SK-N-SH treated with all-trans-retinoic acid at 6 μM for 48 hours (cell line): Measurements from ENCODE around the gene PSMA3.

Experiments used
- ISL1 ChIP-seq: fragments of 250-450 bp; sonication (Bioruptor Pico); IDR thresholded peaks from 2 replicates; pipeline ENCODE4 v2.1.2; 2022; ENCODE audit warnings: mild to moderate bottlenecking, moderate library complexity
- OSR1 ChIP-seq: fragments of 250-450 bp; sonication (Bioruptor Pico); IDR thresholded peaks from 2 replicates; pipeline ENCODE4 v1.8.0; 2022; ENCODE audit warnings: moderate library complexity, mild to moderate bottlenecking, inconsistent platforms
- RARB ChIP-seq: fragments of 250-450 bp; sonication (Bioruptor Pico); IDR thresholded peaks from 2 replicates; pipeline ENCODE4 v1.8.0; 2021; ENCODE audit warnings: mild to moderate bottlenecking, moderate library complexity
- ZC3H10 ChIP-seq: fragments of 250-450 bp; sonication (Bioruptor Pico); IDR thresholded peaks from 2 replicates; pipeline ENCODE4 v1.5.1; 2021; ENCODE audit warnings: mild to moderate bottlenecking, moderate library complexity
- ZFP30 ChIP-seq: fragments of 450-650 bp; formaldehyde crosslinking; IDR thresholded peaks from 2 replicates; pipeline ENCODE4 v1.5.0; 2022; ENCODE audit warnings: mild to moderate bottlenecking, moderate library complexity
- ZNF565 ChIP-seq: fragments of 450-650 bp; formaldehyde crosslinking; conservative IDR thresholded peaks from 2 replicates; pipeline ENCODE4 v1.5.0; 2020; ENCODE audit warnings: low read depth, mild to moderate bottlenecking, moderate library complexity
- ZNF70 ChIP-seq: fragments of 450-650 bp; formaldehyde crosslinking; IDR thresholded peaks from 2 replicates; pipeline ENCODE4 v1.5.0; 2020; ENCODE audit warnings: mild to moderate bottlenecking, moderate library complexity
- TF ChIP-seq, protein P1 (sequence below): fragments of 250-450 bp; sonication (Bioruptor Pico); IDR thresholded peaks from 2 replicates; pipeline ENCODE4 v1.5.1; 2020; ENCODE audit warnings: low read depth, mild to moderate bottlenecking, moderate library complexity

DNA sequence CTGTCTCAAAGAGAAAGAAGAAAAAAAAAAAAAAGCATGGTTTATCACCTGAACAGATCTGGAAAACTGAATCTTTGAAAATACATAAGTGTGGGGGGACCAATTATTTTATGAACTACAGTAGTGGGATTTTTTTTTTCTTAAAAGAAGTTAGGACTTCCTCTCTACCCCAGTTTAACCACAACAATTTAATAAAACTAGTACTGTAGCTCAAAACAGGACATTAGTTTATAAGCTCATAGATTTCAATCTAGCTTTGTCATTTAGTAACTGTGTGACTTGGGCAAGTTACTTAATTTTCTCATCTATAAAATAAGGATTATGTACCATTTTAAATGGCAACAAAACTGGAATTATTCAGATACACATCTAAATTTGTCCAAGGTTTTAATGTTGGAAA, 30.2 kb downstream of the PSMA3 start:
- TF ChIP-seq ZC3H10 (CRISPR knock-in tag) (no peak), ZFP30 (no peak), RARB (CRISPR knock-in tag) (no peak), ISL1 (CRISPR knock-in tag) (no peak), ZNF70 (CRISPR knock-in tag) (no peak), OSR1 (no peak), ZNF565 (CRISPR knock-in tag) (no peak)
- TF ChIP-seq, protein P1, sequence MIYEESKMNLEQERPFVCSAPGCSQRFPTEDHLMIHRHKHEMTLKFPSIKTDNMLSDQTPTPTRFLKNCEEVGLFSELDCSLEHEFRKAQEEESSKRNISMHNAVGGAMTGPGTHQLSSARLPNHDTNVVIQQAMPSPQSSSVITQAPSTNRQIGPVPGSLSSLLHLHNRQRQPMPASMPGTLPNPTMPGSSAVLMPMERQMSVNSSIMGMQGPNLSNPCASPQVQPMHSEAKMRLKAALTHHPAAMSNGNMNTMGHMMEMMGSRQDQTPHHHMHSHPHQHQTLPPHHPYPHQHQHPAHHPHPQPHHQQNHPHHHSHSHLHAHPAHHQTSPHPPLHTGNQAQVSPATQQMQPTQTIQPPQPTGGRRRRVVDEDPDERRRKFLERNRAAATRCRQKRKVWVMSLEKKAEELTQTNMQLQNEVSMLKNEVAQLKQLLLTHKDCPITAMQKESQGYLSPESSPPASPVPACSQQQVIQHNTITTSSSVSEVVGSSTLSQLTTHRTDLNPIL (CRISPR knock-in tag), result no peak
